GM12892 (cell line): Measurements from ENCODE around the gene IMMT.

Source experiments
- POLR2A ChIP-seq: IDR thresholded peaks from 2 replicates; pipeline ENCODE4 v1.6.1; 2011; ENCODE audit warnings: low read depth, low read length, control low read depth
- POLR2AphosphoS5 ChIP-seq: IDR thresholded peaks from 2 replicates; pipeline ENCODE4 v1.6.1; 2011; ENCODE audit warnings: low read depth, low read length, control low read depth
- TAF1 ChIP-seq: IDR thresholded peaks from 2 replicates; pipeline ENCODE4 v1.6.1; 2011; ENCODE audit warnings: low read depth, mild to moderate bottlenecking, control low read depth, low read length, borderline replicate concordance

DNA sequence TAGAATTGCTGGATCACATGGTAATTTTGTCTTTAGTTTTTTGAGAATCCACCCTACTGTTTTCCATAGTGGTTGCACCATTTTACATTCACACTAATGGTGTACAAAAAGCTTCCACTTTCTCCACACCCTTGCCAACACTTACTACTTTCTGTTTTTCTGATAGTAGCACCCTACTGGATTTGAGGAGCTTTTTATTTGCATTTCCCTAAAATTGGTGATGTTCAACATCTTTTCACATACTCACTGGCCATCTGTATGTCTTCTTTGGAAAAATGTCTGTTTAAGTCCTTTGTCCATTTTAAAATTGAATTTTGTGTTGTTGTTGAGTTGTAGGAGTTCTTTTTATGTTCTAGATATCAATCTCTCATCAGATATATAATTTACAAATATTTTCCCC is 93.1 kb downstream of the IMMT start:
- no peak for TF ChIP-seq POLR2A
- no peak for TF ChIP-seq TAF1
- no peak for TF ChIP-seq POLR2AphosphoS5
